ENCODE data around the gene ACOXL. TPM values are rescaled to one million over a fixed set of nuclear protein-coding genes. Genes with fewer than 3 reads are reported as not detected.

ACOXL gene
- total and polyA plus RNA-seq, 10 of the 15 experiments (the other 5 are each of a cell fraction or from before 2014, with no cell fraction given): 0.05 to 1.3 (median 0.71) TPM

GRCh38 chr2:110870545-110870944 lies 138.2 kb downstream of the ACOXL start:
- no peak for DNase-seq (ENCODE audit: low read depth, low spot score)
- no peak overlapping the region for H3K9ac ChIP-seq (ENCODE audit: control insufficient read depth, insufficient read depth, low read length)
- ChIA-PET POLR2A (interaction anchor here (0.6 kb wide), 1 partner anchor 35 kb away, joined by 3 read pairs; no protein-coding TSS in a partner anchor), CTCF (no interaction called here), SMC1A (ENCODE audit: uncharacterized antibody, unreplicated experiment) (interaction anchor here (0.6 kb wide), 1 partner anchor 13 kb away, joined by 3 read pairs; no protein-coding TSS in a partner anchor), RAD21 (ENCODE audit: unreplicated experiment) (no interaction called here)
- no peak overlapping the region for H2AFZ ChIP-seq (ENCODE audit: control insufficient read depth, low read depth, low read length)
- no TSS peak for BruUV-seq (replicated peaks)
- no peak overlapping the region for H3K4me3 ChIP-seq
- H4K20me1 ChIP-seq (ENCODE audit: control insufficient read depth, insufficient read depth): no peaks in the 10 kb centered on the region
- H3K27ac ChIP-seq (ENCODE audit: control insufficient read depth, insufficient read depth): no peak overlapping the region
- no peaks in the 10 kb centered on the region for H3K79me2 ChIP-seq (ENCODE audit: control insufficient read depth, insufficient read depth, low read length)
- WGBS (ENCODE audit: insufficient coverage, insufficient replicate concordance, low lambda C conversion rate, missing lambda C conversion rate): 100% methylated on average over 1 of the region's 2 CpGs
- H3K9me3 ChIP-seq (replicated peaks; ENCODE audit: control insufficient read depth, insufficient read depth, low read length): no peaks in the 10 kb centered on the region
- no peak for FAIRE-seq
- intact Hi-C loops (cut with micrococcal nuclease; ENCODE audit: unreplicated experiment): loop anchor here (5.0 kb wide), 1 partner anchor 232 kb away; no protein-coding TSS in a partner anchor
- H3K36me3 ChIP-seq (ENCODE audit: control insufficient read depth in 2 of 2, insufficient read depth in 2 of 2, low read length in 1 of 2): no peaks in the 10 kb centered on the region
- ATAC-seq: no peak
- no peak for TF ChIP-seq POU2F2 (IDR thresholded peaks at IDR 0.05; ENCODE audit: borderline replicate concordance, low read depth, low read length)
- no peak for TF ChIP-seq CUX1 (IDR thresholded peaks at IDR 0.05; ENCODE audit: insufficient replicate concordance, low read depth, low read length)
- H3K27me3 ChIP-seq (replicated peaks in 1 of 2; ENCODE audit: control insufficient read depth in 2 of 2, insufficient read depth in 2 of 2, low read length in 1 of 2): no peaks in the 10 kb centered on the region; a peak in 1 of 4 replicates
- in situ Hi-C loops (cut with MboI): loop anchor here (25.0 kb wide), 1 partner anchor 342 kb away; no protein-coding TSS in a partner anchor
- peaks cover 59% of the 10 kb centered on the region for H3K4me1 ChIP-seq (ENCODE audit: control insufficient read depth, insufficient read depth, low read length)
- no peak overlapping the region for H3K4me2 ChIP-seq (ENCODE audit: control insufficient read depth, insufficient read depth)

Data from GM12878 (cell line).